IPS-18a (cell line): ENCODE measurements around the gene DIS3L2.
A peak's percentile ranks its signal among the peaks of the same experiment; 100 is the strongest.

Source experiments
- H3K27ac ChIP-seq: one replicate; pipeline ENCODE4 v1.5.1; 2013; ENCODE audit warnings: low read length
- H3K27me3 ChIP-seq: one replicate; pipeline ENCODE4 v1.6.1; 2013; ENCODE audit warnings: mild to moderate bottlenecking, low read length; ENCODE audit not compliant: control insufficient read depth, insufficient read depth
- H3K36me3 ChIP-seq: one replicate; pipeline ENCODE4 v1.6.1; 2013; ENCODE audit warnings: low read depth, low read length; ENCODE audit not compliant: control insufficient read depth
- H3K4me1 ChIP-seq: one replicate; pipeline ENCODE4 v1.6.1; 2013; ENCODE audit warnings: low read depth, low read length; ENCODE audit not compliant: control insufficient read depth
- H3K4me3 ChIP-seq: one replicate; pipeline ENCODE4 v1.5.1; 2013; ENCODE audit warnings: low read length
- H3K9ac ChIP-seq: one replicate; pipeline ENCODE4 v1.6.1; 2013; ENCODE audit warnings: mild to moderate bottlenecking, low read length, moderate library complexity
- H3K9me3 ChIP-seq: one replicate; pipeline ENCODE4 v1.6.1; 2013; ENCODE audit warnings: low read depth, low read length; ENCODE audit not compliant: control insufficient read depth

Gene DIS3L2

GRCh38 chr2:232265329-232265728, 303.8 kb downstream of the DIS3L2 start:
- Histone ChIP-seq H3K27me3 (no peaks in the 10 kb centered on the region), H3K9ac (no peak overlapping the region), H3K9me3 (no peaks in the 10 kb centered on the region), H3K4me3 (no peak overlapping the region), H3K36me3 (no peaks in the 10 kb centered on the region), H3K27ac (no peak overlapping the region), H3K4me1 (no peaks in the 10 kb centered on the region)

DNA sequence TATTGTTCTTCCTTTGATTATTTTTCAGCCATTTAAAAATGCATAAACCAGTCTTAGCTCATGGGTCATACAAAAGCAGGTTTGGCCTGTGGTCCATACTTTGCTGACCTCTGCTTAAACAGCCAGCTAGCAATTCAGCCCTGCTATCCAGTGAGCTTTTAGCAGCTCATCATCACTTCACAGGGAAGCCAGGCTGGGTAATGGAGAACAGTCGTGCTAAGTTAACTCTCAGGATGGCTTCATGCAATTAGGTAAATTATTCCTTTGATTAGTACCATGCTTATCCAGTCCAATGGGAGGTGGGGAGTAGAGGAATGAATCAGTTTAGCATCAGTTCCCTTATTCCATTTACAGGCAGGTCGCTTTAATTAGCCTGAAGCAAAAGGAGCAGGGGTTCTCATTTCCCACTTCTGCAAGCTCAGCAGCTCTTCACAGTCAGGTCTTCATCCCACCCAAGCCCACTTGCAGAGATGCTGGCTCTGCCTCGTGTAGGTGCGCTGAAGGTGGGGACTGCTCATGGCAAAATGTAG, 307.2 kb downstream of the DIS3L2 start:
- Histone ChIP-seq H3K9ac (no peak overlapping the region), H3K4me3 (no peak overlapping the region), H3K4me1 (peaks cover 4% of the 10 kb centered on the region), H3K27ac (no peak overlapping the region), H3K9me3 (no peaks in the 10 kb centered on the region), H3K36me3 (no peaks in the 10 kb centered on the region), H3K27me3 (no peaks in the 10 kb centered on the region)

GRCh38 chr2:232269867-232270266, 308.4 kb downstream of the DIS3L2 start:
- no peak overlapping the region for H3K9ac ChIP-seq
- H3K9me3 ChIP-seq: no peaks in the 10 kb centered on the region
- H3K36me3 ChIP-seq: no peaks in the 10 kb centered on the region
- H3K27me3 ChIP-seq: no peaks in the 10 kb centered on the region
- H3K27ac ChIP-seq: no peak overlapping the region
- H3K4me1 ChIP-seq: peaks cover 4% of the 10 kb centered on the region
- H3K4me3 ChIP-seq: no peak overlapping the region

GRCh38 chr2:232273903-232274643, 312.6 kb downstream of the DIS3L2 start:
- H3K4me3 ChIP-seq: no peak overlapping the region
- no peaks in the 10 kb centered on the region for H3K36me3 ChIP-seq
- H3K27ac ChIP-seq: no peak overlapping the region
- no peaks in the 10 kb centered on the region for H3K27me3 ChIP-seq
- peaks cover 17% of the 10 kb centered on the region for H3K4me1 ChIP-seq
- H3K9me3 ChIP-seq: no peaks in the 10 kb centered on the region
- H3K9ac ChIP-seq: no peak overlapping the region

- Histone ChIP-seq H3K9me3 (no peaks in the 10 kb centered on the region), H3K9ac (no peak overlapping the region), H3K4me3 (no peak overlapping the region), H3K27ac (no peak overlapping the region), H3K4me1 (peaks cover 17% of the 10 kb centered on the region), H3K36me3 (no peaks in the 10 kb centered on the region), H3K27me3 (no peaks in the 10 kb centered on the region)
Observed at GRCh38 chr2:232275670-232276069, 314.2 kb downstream of the DIS3L2 start.

DNA sequence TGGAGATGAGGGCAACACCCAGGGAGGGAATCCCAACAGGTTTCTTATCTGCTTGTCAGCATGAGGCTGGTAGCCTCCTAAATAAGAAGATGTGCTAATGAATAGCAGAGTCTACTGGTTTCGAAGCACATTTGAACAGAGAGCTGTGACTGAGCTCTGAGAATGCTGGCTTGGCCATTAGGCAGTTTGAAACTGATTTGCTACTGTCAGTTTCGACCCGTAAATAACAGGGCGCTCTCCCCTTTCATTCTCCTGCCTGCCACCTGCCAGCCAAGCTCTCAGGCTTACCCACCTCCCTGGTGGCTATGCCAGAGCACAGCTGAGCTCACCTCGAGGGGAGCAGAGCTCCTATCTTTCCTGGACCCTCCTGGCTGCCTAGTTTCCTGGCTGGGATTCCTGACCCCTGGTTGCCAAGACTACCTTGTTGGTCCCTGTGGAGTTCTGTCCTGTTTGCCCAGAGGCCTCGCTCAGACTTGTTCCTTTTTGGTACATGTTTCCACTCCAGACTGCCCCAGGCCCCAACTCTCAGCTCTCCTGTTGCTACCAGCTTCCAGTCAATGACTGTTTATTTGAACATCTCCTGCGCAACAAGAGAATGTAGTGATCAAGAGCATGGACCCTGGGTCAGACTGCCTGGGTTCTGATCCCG, 314.7 kb downstream of the DIS3L2 start:
- H3K27ac ChIP-seq: no peak overlapping the region
- peaks cover 13% of the 10 kb centered on the region for H3K4me1 ChIP-seq
- peak overlapping the region; percentile 10 for H3K4me3 ChIP-seq
- H3K9ac ChIP-seq: no peak overlapping the region
- H3K36me3 ChIP-seq: no peaks in the 10 kb centered on the region
- no peaks in the 10 kb centered on the region for H3K27me3 ChIP-seq
- H3K9me3 ChIP-seq: no peaks in the 10 kb centered on the region

GRCh38 chr2:232276733-232277313, 315.3 kb downstream of the DIS3L2 start:
- no peaks in the 10 kb centered on the region for H3K9me3 ChIP-seq
- H3K36me3 ChIP-seq: no peaks in the 10 kb centered on the region
- H3K4me1 ChIP-seq: peaks cover 13% of the 10 kb centered on the region
- H3K4me3 ChIP-seq: peak overlapping the region; percentile 10
- no peak overlapping the region for H3K9ac ChIP-seq
- H3K27me3 ChIP-seq: no peaks in the 10 kb centered on the region
- H3K27ac ChIP-seq: no peak overlapping the region

GRCh38 chr2:232278534-232278933, 317.0 kb downstream of the DIS3L2 start:
- H3K4me3 ChIP-seq: no peak overlapping the region
- H3K27me3 ChIP-seq: no peaks in the 10 kb centered on the region
- H3K9me3 ChIP-seq: no peaks in the 10 kb centered on the region
- H3K9ac ChIP-seq: no peak overlapping the region
- no peaks in the 10 kb centered on the region for H3K36me3 ChIP-seq
- H3K27ac ChIP-seq: no peak overlapping the region
- peaks cover 13% of the 10 kb centered on the region for H3K4me1 ChIP-seq

GRCh38 chr2:232280341-232280740, 318.8 kb downstream of the DIS3L2 start:
- Histone ChIP-seq H3K4me3 (no peak overlapping the region), H3K9me3 (no peaks in the 10 kb centered on the region), H3K9ac (no peak overlapping the region), H3K4me1 (peaks cover 13% of the 10 kb centered on the region), H3K27ac (no peak overlapping the region), H3K27me3 (no peaks in the 10 kb centered on the region), H3K36me3 (no peaks in the 10 kb centered on the region)

DNA sequence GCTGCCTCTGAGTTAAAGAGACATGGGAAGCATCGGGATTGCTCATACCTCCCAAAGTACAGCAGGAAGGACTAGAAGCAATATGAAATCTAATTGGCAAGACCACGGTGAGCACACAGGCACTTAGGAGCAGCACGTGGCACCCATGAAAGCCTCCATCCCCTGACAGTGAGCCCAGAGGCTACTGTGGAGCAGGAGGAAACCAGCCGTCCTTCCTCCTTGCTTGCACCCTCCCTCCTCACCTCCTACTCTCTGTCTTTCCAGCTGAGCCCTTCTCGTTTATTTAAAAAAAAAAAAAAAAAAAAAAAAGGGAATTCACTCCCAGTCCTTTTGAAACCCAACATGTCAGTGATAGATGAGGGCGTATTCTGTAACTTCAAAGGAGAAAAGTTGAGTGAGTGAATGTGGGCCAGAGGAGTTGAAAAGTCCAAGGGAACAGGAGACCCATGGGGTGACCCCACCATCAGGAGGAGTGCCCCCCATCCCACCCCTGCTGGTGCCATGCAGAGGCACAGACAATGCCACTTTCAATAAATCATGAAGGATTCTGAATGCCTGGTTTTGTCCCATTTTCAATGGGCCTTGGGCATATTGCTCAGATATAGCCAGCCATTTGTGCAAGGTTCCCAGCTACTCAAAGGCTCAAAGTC, 320.5 kb downstream of the DIS3L2 start:
- Histone ChIP-seq H3K27me3 (no peaks in the 10 kb centered on the region), H3K9ac (no peak overlapping the region), H3K4me3 (no peak overlapping the region), H3K36me3 (no peaks in the 10 kb centered on the region), H3K27ac (no peak overlapping the region), H3K4me1 (peaks cover 3% of the 10 kb centered on the region), H3K9me3 (no peaks in the 10 kb centered on the region)

DNA sequence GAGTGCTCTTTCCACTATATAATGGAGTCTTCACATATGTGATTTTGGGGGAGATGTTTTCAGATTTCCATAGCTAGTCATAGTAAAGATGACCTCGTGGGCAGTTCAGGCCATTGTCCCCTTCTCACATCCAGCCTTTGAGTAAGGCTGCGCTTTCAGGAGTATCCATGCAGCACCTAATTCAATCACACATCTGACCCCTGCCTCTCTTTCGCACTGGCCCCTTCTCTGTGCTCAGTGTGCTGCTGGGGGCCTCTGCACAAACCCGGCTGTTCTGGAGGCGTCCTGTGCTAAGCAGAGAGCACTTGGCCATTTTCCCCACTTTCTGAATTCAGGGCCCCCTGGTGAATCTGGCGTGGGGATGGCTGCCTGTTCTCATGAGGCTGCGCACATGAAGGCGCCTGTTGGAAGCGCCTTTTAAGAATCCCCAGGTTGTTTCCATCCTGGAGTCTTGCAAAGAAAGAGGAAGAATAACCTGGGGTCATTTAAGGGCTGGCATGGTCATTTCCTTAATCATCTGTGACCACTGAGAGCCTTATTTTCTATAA, 321.1 kb downstream of the DIS3L2 start:
- H3K4me3 ChIP-seq: no peak overlapping the region
- H3K27me3 ChIP-seq: no peaks in the 10 kb centered on the region
- no peak overlapping the region for H3K9ac ChIP-seq
- H3K4me1 ChIP-seq: no peaks in the 10 kb centered on the region
- no peak overlapping the region for H3K27ac ChIP-seq
- no peaks in the 10 kb centered on the region for H3K9me3 ChIP-seq
- no peaks in the 10 kb centered on the region for H3K36me3 ChIP-seq
